ENCODE measurements around the gene ABCB10.

GRCh38 chr1:229538945-229539344 lies 19.6 kb downstream of the ABCB10 start:
- TF ChIP-seq FOXM1 (IDR thresholded peaks at IDR 0.05; ENCODE audit: borderline replicate concordance), result no peak
- TF ChIP-seq SP1 (IDR thresholded peaks at IDR 0.05), result no peak
- TF ChIP-seq ARNT (IDR thresholded peaks at IDR 0.05), result no peak
- no peak for TF ChIP-seq PKNOX1 (IDR thresholded peaks at IDR 0.05)
- no peak for TF ChIP-seq TARDBP (IDR thresholded peaks at IDR 0.05)
- TF ChIP-seq SUZ12 (IDR thresholded peaks at IDR 0.05), result no peak
